ENCODE data around the gene HDAC2. TPM values are rescaled to one million over a fixed set of nuclear protein-coding genes. Genes with fewer than 3 reads are reported as not detected.
A peak's percentile ranks its signal among the peaks of the same experiment; 100 is the strongest.

Gene HDAC2
- total and polyA plus RNA-seq, 2 of the 13 experiments (the other 11 are each of a cell fraction or from before 2014, with no cell fraction given) = 99.6 to 114 TPM

GRCh38 chr6:113909224-113909856 lies 61.6 kb downstream of the HDAC2 start (continued):
- no peak for TF ChIP-seq GZF1 (CRISPR knock-in tag; IDR thresholded peaks at IDR 0.05)
- TF ChIP-seq ZNF235 (CRISPR knock-in tag; IDR thresholded peaks at IDR 0.05; ENCODE audit: borderline replicate concordance) = no peak
- peak; percentile 63 for TF ChIP-seq CTCF (CRISPR knock-in tag; IDR thresholded peaks at IDR 0.05)
- no peak for TF ChIP-seq SNAPC5 (CRISPR knock-in tag; IDR thresholded peaks at IDR 0.05; ENCODE audit: borderline replicate concordance)
- no peak for TF ChIP-seq ZNF562 (CRISPR knock-in tag; IDR thresholded peaks at IDR 0.05; ENCODE audit: borderline replicate concordance)
- no peak for TF ChIP-seq ZFP41 (CRISPR knock-in tag; IDR thresholded peaks at IDR 0.05; ENCODE audit: borderline replicate concordance)
- no peak for TF ChIP-seq SMAD1 (CRISPR knock-in tag; IDR thresholded peaks at IDR 0.05; ENCODE audit: borderline replicate concordance, low read depth)
- TF ChIP-seq STAG1 (CRISPR knock-in tag; IDR thresholded peaks at IDR 0.05) = peak; percentile 86
- TF ChIP-seq MTERF4 (CRISPR knock-in tag; IDR thresholded peaks at IDR 0.05) = no peak
- no peak for TF ChIP-seq CSRNP1 (CRISPR knock-in tag; IDR thresholded peaks at IDR 0.05)
- TF ChIP-seq RELA (CRISPR knock-in tag; IDR thresholded peaks at IDR 0.05) = no peak
- no peak for TF ChIP-seq ZNF432 (CRISPR knock-in tag; IDR thresholded peaks at IDR 0.05; ENCODE audit: borderline replicate concordance)
- TF ChIP-seq BCLAF1 (IDR thresholded peaks at IDR 0.05) = no peak
- no peak for TF ChIP-seq ZNF740 (CRISPR knock-in tag; IDR thresholded peaks at IDR 0.05)
- no peak for TF ChIP-seq ZNF761 (CRISPR knock-in tag; conservative IDR thresholded peaks at IDR 0.05)
- TF ChIP-seq ZNF747 (CRISPR knock-in tag; IDR thresholded peaks at IDR 0.05; ENCODE audit: borderline replicate concordance) = no peak
- no peak for TF ChIP-seq NFIB (CRISPR knock-in tag; IDR thresholded peaks at IDR 0.05; ENCODE audit: borderline replicate concordance)
- no peak for TF ChIP-seq NKX3-1 (CRISPR knock-in tag; IDR thresholded peaks at IDR 0.05)
- no peak for TF ChIP-seq ZNF383 (CRISPR knock-in tag; IDR thresholded peaks at IDR 0.05; ENCODE audit: borderline replicate concordance)
- no peak for TF ChIP-seq ZFP1 (CRISPR knock-in tag; IDR thresholded peaks at IDR 0.05)
- peak; percentile 62 for TF ChIP-seq SMC3 (IDR thresholded peaks at IDR 0.05; ENCODE audit: low read length)
- TF ChIP-seq RFXANK (CRISPR knock-in tag; IDR thresholded peaks at IDR 0.05) = no peak
